GM12878 (cell line): ENCODE results near the gene BBX. TPM values are rescaled to one million over a fixed set of nuclear protein-coding genes. Genes with fewer than 3 reads are reported as not detected.

Source experiments
- ATAC-seq: fragments of 200-7000 bp; cut with Tn5 transposase; 3 replicates; pipeline ENCODE4 v1.9.1; 2020; ENCODE audit warnings: mild to moderate bottlenecking, moderate library complexity
- BruUV-seq: library from RNA; stranded (reverse); fragments of 400-500 nt; replicated peaks from 2 replicates; lab custom pipeline; 2021; lab: Mats Ljungman, UMichigan
- CTCF ChIA-PET: fragments of 300-600 bp; sonication (Branson Sonifier 250); formaldehyde crosslinking; extraction: SDS; loops from one replicate; lab custom pipeline; 2021; ENCODE audit warnings: inconsistent platforms; lab: Yijun Ruan, JAX
- POLR2A ChIA-PET: fragments of 350-600 bp; formaldehyde crosslinking; extraction: SDS; loops from one replicate; lab custom pipeline; 2021; ENCODE audit warnings: inconsistent platforms; lab: Charles Lee
- RAD21 ChIA-PET: fragments of 300-600 bp; sonication (Branson Sonifier 250); formaldehyde crosslinking; loops from one replicate; lab custom pipeline; 2023; ENCODE audit warnings: antibody characterized with exemption; ENCODE audit not compliant: unreplicated experiment; lab: Charles Lee
- SMC1A ChIA-PET: fragments of 300-600 bp; sonication (Branson Sonifier 250); formaldehyde crosslinking; loops from one replicate; lab custom pipeline; 2023; ENCODE audit not compliant: unreplicated experiment, uncharacterized antibody; lab: Charles Lee
- DNase-seq: peaks from one replicate; pipeline ENCODE4 v3.0.0-alpha.2; 2011; ENCODE audit warnings: low read depth, low spot score
- FAIRE-seq: peaks from 3 replicates; lab custom pipeline; 2011; peaks lifted over from hg19 to GRCh38; lab: Jason Lieb, UNC
- H2AFZ ChIP-seq: 2 replicates; pipeline ENCODE4 v1.6.0; 2011; ENCODE audit warnings: low read depth, low read length, control low read depth; ENCODE audit not compliant: control insufficient read depth
- H3K27ac ChIP-seq: 2 replicates; pipeline ENCODE4 v1.5.1; 2011; ENCODE audit warnings: control low read depth; ENCODE audit not compliant: control insufficient read depth, insufficient read depth
- H3K27me3 ChIP-seq, 2 experiments: replicated peaks in 1 of 2; 2 replicates each; pipeline versions ENCODE4 v1.6.0 to v1.6.1; 2011; ENCODE audit warnings: low read length in 1 of 2; ENCODE audit not compliant: control insufficient read depth in 2 of 2, insufficient read depth in 2 of 2
- H3K36me3 ChIP-seq, 2 experiments: 2 replicates each; pipeline ENCODE4 v1.5.1; 2011; ENCODE audit warnings: low read length in 1 of 2; ENCODE audit not compliant: control insufficient read depth in 2 of 2, insufficient read depth in 2 of 2
- H3K4me1 ChIP-seq: 2 replicates; pipeline ENCODE4 v1.6.1; 2011; ENCODE audit warnings: mild to moderate bottlenecking, low read length, moderate library complexity, mixed read lengths; ENCODE audit not compliant: control insufficient read depth, insufficient read depth
- H3K4me2 ChIP-seq: 2 replicates; pipeline ENCODE4 v1.6.0; 2011; ENCODE audit warnings: control low read depth; ENCODE audit not compliant: control insufficient read depth, insufficient read depth
- H3K4me3 ChIP-seq: fragments of 200-600 bp; sonication (generic); 2 replicates; pipeline ENCODE4 v1.5.1; 2016
- H3K79me2 ChIP-seq: 2 replicates; pipeline ENCODE4 v1.6.0; 2011; ENCODE audit warnings: low read length; ENCODE audit not compliant: control insufficient read depth, insufficient read depth
- H3K9ac ChIP-seq: 2 replicates; pipeline ENCODE4 v1.8.0; 2011; ENCODE audit warnings: low read length, control low read depth, mixed read lengths; ENCODE audit not compliant: control insufficient read depth, insufficient read depth
- H3K9me3 ChIP-seq: replicated peaks from 3 replicates; pipeline ENCODE4 v1.5.1; 2011; ENCODE audit warnings: mild to moderate bottlenecking, low read length; ENCODE audit not compliant: control insufficient read depth, insufficient read depth
- H4K20me1 ChIP-seq: 2 replicates; pipeline ENCODE4 v1.6.0; 2011; ENCODE audit not compliant: control insufficient read depth, insufficient read depth
- ATF2 ChIP-seq: IDR thresholded peaks from 2 replicates; pipeline ENCODE4 v1.6.1; 2012; ENCODE audit warnings: low read length, inconsistent platforms
- BMI1 ChIP-seq: fragments of 450-650 bp; IDR thresholded peaks from 2 replicates; pipeline ENCODE4 v1.6.1; 2016; ENCODE audit warnings: mild to moderate bottlenecking, moderate library complexity, borderline replicate concordance
- CTCF ChIP-seq, 3 experiments: IDR thresholded peaks in 2 of 3; conservative IDR thresholded peaks in 1 of 3; 2 replicates each; pipeline ENCODE4 v1.5.1; 2011; ENCODE audit warnings: low read depth in 3 of 3, low read length in 3 of 3, mild to moderate bottlenecking in 3 of 3, control low read depth in 2 of 3, moderate library complexity in 2 of 3, inconsistent platforms in 1 of 3, mixed read lengths in 1 of 3; ENCODE audit not compliant: control insufficient read depth in 2 of 3, insufficient read depth in 1 of 3; ENCODE audit errors: extremely low read depth in 1 of 3
- IKZF1 ChIP-seq: fragments of 450-650 bp; conservative IDR thresholded peaks from 2 replicates; pipeline ENCODE4 v1.6.1; 2017; ENCODE audit warnings: antibody characterized with exemption, mild to moderate bottlenecking
- JUNB ChIP-seq: IDR thresholded peaks from 2 replicates; pipeline ENCODE4 v1.6.1; 2016; ENCODE audit warnings: antibody characterized with exemption, mild to moderate bottlenecking
- NFXL1 ChIP-seq: fragments of 450-650 bp; IDR thresholded peaks from 2 replicates; pipeline ENCODE4 v1.6.1; 2017; ENCODE audit warnings: antibody characterized with exemption, mild to moderate bottlenecking, borderline replicate concordance
- TARDBP ChIP-seq: IDR thresholded peaks from 2 replicates; pipeline ENCODE4 v1.6.1; 2016; ENCODE audit warnings: borderline replicate concordance
- YBX1 ChIP-seq: fragments of 450-650 bp; IDR thresholded peaks from 2 replicates; pipeline ENCODE4 v1.6.1; 2016; ENCODE audit warnings: antibody characterized with exemption
- WGBS: methylation state at CpG from one replicate; pipeline ENCODE4 v1.1.6; 2016; ENCODE audit warnings: low lambda C conversion rate; ENCODE audit not compliant: insufficient replicate concordance, insufficient coverage; ENCODE audit errors: missing lambda C conversion rate; 5-methylcytosine and 5-hydroxymethylcytosine counted together
- in situ Hi-C: fragments of 300-500 bp; cut with MboI; formaldehyde crosslinking; loops from 9 replicates; pipeline ENCODE4 v1.14.3; 2018; ENCODE audit warnings: mixed read lengths
- intact Hi-C: fragments of 100-400 bp; cut with micrococcal nuclease; formaldehyde crosslinking; loops from one replicate; pipeline ENCODE4 v1.14.2; 2022; ENCODE audit not compliant: unreplicated experiment
- polyA plus RNA-seq, 11 experiments: library from polyadenylated mRNA; depleted of rRNA in 4 of 11; unstranded in 6 of 11; stranded (reverse) in 5 of 11; fragments of >200 nt; fragmentation: Nextera tagmentation in 4 of 11; fragmentation: Illumina TruSeq in 1 of 11; extraction: Ambion mirVana in 4 of 11; extraction: Trizol in 1 of 11; gene quantifications; 1 replicate in 1 of 11; 2 replicates in 10 of 11; pipeline versions ENCODE4 v1.2.1 to v1.2.3, GENCODE V29; 2011 to 2016; ENCODE audit warnings: inconsistent platforms in 2 of 11, missing spikeins in 2 of 11, low read depth in 1 of 11
- total RNA-seq, 4 experiments: library from RNA; depleted of rRNA in 3 of 4; stranded (reverse); fragments of >200 nt in 3 of 4; fragmentation: Illumina TruSeq in 1 of 4; extraction: Trizol in 1 of 4; gene quantifications; 2 replicates each; pipeline versions ENCODE4 v1.2.1 to v1.2.3, GENCODE V29; 2013 to 2021

BBX gene
- total and polyA plus RNA-seq, 10 of the 15 experiments (the other 5 are each of a cell fraction or from before 2014, with no cell fraction given) = 13.3 to 38.5 (median 32.0) TPM

GRCh38 chr3:107634099-107634489 is 111.3 kb downstream of the BBX start:
- peaks cover 17% of the 10 kb centered on the region for H3K4me1 ChIP-seq
- no peaks in the 10 kb centered on the region for H3K27me3 ChIP-seq
- in situ Hi-C loops (no loop called here), intact Hi-C loops (no loop called here)
- RAD21 ChIA-PET = interaction anchor here (0.7 to 4.2 kb wide), 6 partner anchors 10 to 60 kb away, joined by 3 to 28 read pairs (median 4); no protein-coding TSS in a partner anchor
- peak overlapping the region; percentile 24; the same call in 1 of the 2 replicates for H2AFZ ChIP-seq
- SMC1A ChIA-PET = interaction anchor here (0.8 to 3.8 kb wide), 8 partner anchors 8 to 60 kb away, joined by 3 to 36 read pairs (median 4); no protein-coding TSS in a partner anchor
- H3K9me3 ChIP-seq = no peaks in the 10 kb centered on the region
- TF ChIP-seq ATF2 (0 out of 2 replicates have a peak, but pooled peaks have one; percentile 42), JUNB (no peak)
- H3K36me3 ChIP-seq = no peaks in the 10 kb centered on the region
- no peak overlapping the region for H3K9ac ChIP-seq
- no peak overlapping the region for H3K4me3 ChIP-seq
- CTCF ChIA-PET = interaction anchor here (0.9 to 5.6 kb wide), 9 partner anchors 8 to 60 kb away, joined by 3 to 36 read pairs (median 7); no protein-coding TSS in a partner anchor
- H3K4me2 ChIP-seq = peak overlapping the region; percentile 82
- H3K27ac ChIP-seq = peak overlapping the region; percentile 63
- ATAC-seq (peak; percentile 71), FAIRE-seq (no peak), DNase-seq (no peak)
- H4K20me1 ChIP-seq = no peaks in the 10 kb centered on the region
- POLR2A ChIA-PET = interaction anchor here (1.3 to 2.1 kb wide), 3 partner anchors 8 to 43 kb away, joined by 3 to 6 read pairs (median 5); no protein-coding TSS in a partner anchor
- H3K79me2 ChIP-seq = peaks cover 2% of the 10 kb centered on the region; the same call in 1 of the 2 replicates
- BruUV-seq = no TSS peak
- 97% methylated on average over 3 of the region's 3 CpGs for WGBS

- H3K4me1 ChIP-seq = peaks cover 22% of the 10 kb centered on the region
- no peak overlapping the region for H3K4me2 ChIP-seq
- no peak overlapping the region for H3K4me3 ChIP-seq
- peaks cover 2% of the 10 kb centered on the region; the same call in 1 of the 2 replicates for H3K79me2 ChIP-seq
- WGBS = 97% methylated on average over 5 of the region's 5 CpGs
- in situ Hi-C loops (no loop called here), intact Hi-C loops (no loop called here)
- ChIA-PET CTCF (interaction anchor here (1.0 to 1.7 kb wide), 2 partner anchors 16 to 38 kb away, joined by 3 to 4 read pairs; no protein-coding TSS in a partner anchor), SMC1A (interaction anchor here (0.7 to 1.8 kb wide), 4 partner anchors 8 to 46 kb away, joined by 3 to 4 read pairs (median 4); no protein-coding TSS in a partner anchor), POLR2A (no interaction called here), RAD21 (no interaction called here)
- FAIRE-seq (peak; percentile 57), ATAC-seq (no peak), DNase-seq (no peak)
- no peaks in the 10 kb centered on the region; a peak in 1 of 4 replicates for H3K36me3 ChIP-seq
- H2AFZ ChIP-seq = no peak overlapping the region
- no peaks in the 10 kb centered on the region for H3K9me3 ChIP-seq
- H3K27me3 ChIP-seq = no peaks in the 10 kb centered on the region
- no TSS peak for BruUV-seq
- no peaks in the 10 kb centered on the region for H4K20me1 ChIP-seq
- no peak overlapping the region for H3K27ac ChIP-seq
- H3K9ac ChIP-seq = no peak overlapping the region
- TF ChIP-seq YBX1 = no peak
- TF ChIP-seq TARDBP = no peak
- TF ChIP-seq IKZF1 = no peak
- no peak for TF ChIP-seq BMI1
- no peak for TF ChIP-seq NFXL1
- no peak for TF ChIP-seq CTCF (IDR thresholded peaks at IDR 0.05 in 2 of 3, conservative IDR thresholded peaks at IDR 0.05 in 1 of 3; ENCODE audit: control insufficient read depth in 2 of 3, extremely low read depth in 1 of 3, insufficient read depth in 1 of 3, low read depth in 3 of 3, low read length in 3 of 3)
Measured at GRCh38 chr3:107637416-107638183, 114.8 kb downstream of the BBX start.
